GM20000 (cell line): Measurements from ENCODE around the gene CRACDL.

Experiments used
- DNase-seq: peaks from one replicate; pipeline ENCODE4 v3.0.0; 2012; ENCODE audit warnings: low spot score
- CTCF ChIP-seq: IDR thresholded peaks from 2 replicates; pipeline ENCODE4 v1.5.1; 2012; ENCODE audit warnings: mild to moderate bottlenecking, control low read depth; ENCODE audit errors: extremely low read depth, missing control alignments

Gene CRACDL

GRCh38 chr2:98795891-98796676 lies 139.9 kb downstream of the CRACDL start:
- TF ChIP-seq CTCF: no peak
- no peak for DNase-seq

- no peak for TF ChIP-seq CTCF
- no peak for DNase-seq
These were observed 141.9 kb downstream of the CRACDL start for GRCh38 chr2:98793897-98794830.

GRCh38 chr2:98793275-98793674 lies 142.8 kb downstream of the CRACDL start:
- no peak for DNase-seq
- no peak for TF ChIP-seq CTCF

- no peak for DNase-seq
- TF ChIP-seq CTCF: no peak
These were observed 145.8 kb downstream of the CRACDL start for GRCh38 chr2:98790221-98790620.

DNA sequence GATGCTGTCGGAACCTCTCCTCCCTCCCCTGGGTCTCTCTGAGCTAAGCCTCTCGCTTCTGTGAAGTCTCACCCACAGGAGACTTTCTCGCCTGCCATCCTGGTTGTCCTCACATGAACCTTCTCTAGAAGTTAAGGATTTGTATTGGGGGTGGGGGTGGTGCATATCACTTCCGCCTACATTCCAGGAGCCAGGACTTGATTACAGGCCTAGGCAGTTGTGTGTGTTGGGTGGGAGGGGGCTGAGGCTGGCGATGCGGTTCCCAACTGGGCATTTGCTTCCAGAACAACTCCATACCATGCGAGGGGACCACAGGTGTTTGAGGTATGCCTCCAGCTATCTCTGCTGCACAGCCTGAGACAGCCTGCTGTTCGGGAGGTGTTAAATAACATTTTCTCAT lies 148.3 kb downstream of the CRACDL start:
- DNase-seq: no peak
- no peak for TF ChIP-seq CTCF

DNA sequence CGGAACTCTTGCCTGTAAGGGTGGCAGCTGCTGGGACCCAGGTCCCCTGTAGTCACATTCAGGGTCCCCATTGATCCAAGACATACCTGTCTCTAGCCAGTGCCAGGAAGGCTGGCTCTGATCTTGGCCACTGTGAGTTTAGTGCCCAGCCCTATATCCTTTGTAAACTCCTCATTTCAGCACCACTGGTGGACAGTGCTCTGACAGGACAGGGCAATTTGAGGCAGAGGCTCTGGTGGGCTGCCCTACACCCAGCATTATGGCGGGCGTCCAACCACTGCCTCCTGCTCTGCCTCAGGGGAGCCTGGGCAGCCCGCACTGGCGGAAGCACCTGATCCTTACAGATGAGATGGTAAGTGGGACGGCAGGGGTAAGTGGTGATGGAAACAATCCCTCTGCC lies 149.8 kb downstream of the CRACDL start:
- no peak for TF ChIP-seq CTCF
- DNase-seq: no peak

GRCh38 chr2:98782570-98782969 lies 153.5 kb downstream of the CRACDL start:
- DNase-seq: no peak
- TF ChIP-seq CTCF: no peak
